ENCODE data around the gene TBC1D9B.
"Not testable (repeated sequence)": the region's sequence is repeated elsewhere in the genome, so short reads cannot be mapped to it uniquely, and the experiment has no call there.

Gene TBC1D9B

GRCh38 chr5:179883163-179883562 lies 24.5 kb downstream of the TBC1D9B start:
- DNase-seq, result no peak

DNA sequence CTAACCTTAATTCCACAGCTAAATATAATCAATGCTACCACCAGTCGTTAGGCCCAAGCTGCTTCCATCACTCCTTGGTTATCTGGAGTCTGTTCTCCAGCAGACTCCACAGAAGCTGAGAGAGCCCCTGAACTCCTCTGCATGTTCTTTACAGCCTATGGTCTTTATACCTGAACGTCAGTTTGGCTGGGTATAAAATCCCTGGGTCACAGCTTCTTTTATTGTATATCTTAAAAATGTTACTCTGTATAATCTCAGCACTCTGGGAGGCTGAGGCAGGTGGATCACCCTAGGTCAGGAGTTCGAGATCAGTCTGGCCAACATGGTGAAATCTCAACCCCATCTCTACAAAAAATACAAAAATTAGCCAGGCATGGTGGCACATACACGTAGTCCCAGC lies 25.4 kb downstream of the TBC1D9B start:
- no peak for DNase-seq

DNA sequence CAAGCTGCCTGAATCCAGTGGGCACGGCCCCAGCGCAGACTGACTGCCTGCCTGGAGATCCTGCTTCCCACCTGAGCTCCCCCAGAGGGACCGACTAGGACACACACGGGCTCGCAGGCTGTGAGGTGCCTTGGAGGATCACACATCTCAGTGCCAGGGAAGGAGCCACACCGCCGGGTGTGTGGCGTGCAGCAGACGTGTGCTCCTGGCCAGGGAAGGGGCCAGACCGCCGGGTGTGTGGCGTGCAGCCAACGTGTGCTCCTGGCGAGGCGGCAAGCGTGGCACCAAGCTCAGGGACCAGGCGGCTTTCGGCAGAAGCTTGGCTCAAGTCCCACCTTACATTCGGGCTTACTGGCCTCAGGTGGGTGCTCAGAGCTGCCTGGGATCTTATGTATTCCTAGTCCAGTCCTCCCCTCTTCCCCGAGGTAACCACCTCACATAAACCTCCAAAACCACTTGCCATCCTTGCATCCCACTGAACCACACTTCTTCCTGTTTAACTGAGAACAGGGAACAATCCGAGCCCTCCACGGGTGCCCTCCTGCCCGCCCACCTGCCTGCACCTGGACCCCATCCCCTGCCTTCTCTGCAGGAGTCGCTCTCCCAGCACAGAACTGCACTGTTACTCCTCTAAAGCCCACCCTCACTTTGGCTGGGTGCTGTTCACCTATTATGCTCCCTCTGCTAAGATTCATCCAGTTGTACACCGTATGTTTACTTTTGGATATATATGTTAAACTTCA lies 26.7 kb downstream of the TBC1D9B start:
- DNase-seq, result no peak

DNA sequence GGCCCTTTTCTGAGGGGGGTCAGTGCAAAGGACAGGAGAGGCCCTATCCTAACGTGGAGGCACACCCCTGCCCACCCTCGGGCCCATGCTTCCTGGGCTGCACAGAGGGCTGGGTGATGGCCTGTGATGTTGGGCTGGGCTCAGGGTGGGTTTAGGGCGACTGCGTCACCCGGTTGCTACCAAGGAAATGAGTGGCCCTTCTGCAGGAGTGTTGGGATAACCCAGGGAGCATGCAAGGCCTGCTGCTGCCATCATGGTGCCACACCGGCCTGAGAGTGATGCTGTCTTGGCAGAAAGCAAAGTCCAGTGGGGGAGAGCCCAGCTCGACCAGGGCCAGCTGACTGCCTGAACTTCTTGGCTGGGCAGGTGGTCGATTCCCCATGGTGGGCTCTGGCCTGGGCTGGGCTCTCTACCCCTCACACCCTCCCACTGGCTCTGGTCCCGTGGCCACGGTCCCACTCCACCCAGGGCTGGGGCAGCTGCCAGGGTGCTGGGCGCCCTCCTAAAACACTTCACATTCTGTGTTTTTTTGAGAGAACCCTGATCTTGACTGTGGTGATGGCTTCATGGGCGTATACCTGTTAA lies 27.5 kb downstream of the TBC1D9B start:
- no peak for DNase-seq

- no peak for DNase-seq
Observed at GRCh38 chr5:179879690-179880010, 28.0 kb downstream of the TBC1D9B start.

DNA sequence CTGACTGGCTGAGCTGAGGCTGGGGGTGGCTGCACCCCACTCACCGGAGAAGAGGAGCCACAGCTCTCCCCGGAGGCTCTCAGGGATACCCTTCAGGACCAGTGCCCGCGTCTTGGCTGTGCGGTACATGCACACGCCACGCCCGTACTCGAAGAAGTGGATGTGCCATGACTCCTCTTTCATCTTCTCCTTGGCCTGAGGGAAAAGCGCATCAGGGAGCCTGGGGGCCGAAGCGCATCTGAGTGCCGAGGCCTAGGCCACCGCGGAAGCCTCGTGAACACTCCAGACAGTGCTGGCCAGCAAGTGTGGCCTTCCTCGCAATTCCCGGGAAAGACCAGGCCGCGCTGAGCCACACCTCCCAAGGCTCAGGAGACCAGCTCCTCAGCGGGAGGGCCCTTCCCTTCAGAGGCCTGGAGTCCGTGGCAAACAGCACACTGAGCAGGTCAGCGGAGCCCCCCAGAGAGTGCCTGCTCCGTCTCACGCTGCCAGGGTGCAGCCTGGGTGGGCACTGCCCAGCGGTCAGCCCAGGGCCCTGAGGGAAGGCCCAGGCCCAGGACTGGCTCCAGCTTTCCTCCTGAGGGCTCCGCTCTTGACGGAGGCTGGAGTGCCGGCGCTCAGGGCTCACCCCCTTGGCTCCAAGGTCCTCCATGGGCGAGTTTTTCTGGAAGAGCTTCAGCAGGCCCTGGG lies 28.6 kb downstream of the TBC1D9B start:
- DNase-seq, result no peak

DNA sequence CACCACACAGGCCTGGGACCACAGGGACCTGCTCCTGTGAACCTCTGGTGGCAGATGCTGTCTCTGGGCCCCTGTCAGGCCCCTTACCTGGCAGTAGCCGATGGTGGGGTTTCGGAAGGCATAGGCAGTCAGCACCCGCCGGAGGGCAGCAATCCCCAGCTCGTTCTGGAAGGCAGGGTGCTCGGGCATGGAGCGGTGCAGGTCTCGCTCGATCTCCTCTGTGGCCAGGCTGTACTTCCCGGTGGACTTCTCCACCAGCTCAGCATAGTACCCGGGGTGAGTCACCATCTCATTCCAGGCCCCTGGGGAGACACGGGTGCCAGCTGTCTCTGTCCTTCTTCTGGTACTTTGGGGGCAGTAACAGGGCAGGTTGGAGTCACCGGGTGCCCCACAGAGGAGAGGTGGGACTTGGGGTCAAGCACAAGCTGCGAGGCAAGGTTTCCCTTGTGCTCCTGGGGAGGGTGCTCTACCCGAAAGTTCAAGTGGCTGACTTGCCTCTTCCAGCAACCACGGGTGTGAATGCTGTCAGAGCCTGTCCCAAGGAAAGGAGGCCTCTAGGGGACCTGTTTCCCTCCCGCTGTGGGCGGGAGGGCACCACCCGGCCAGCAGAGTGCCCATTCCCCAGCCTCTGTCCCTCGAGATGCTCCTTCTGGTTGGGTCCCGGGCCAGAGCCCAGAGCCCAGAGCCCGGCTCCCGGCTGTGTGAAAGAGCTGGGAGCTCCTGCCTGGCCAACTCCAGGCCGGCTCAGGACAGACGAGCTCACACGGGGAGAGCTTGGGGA lies 29.3 kb downstream of the TBC1D9B start:
- no peak for DNase-seq

DNA sequence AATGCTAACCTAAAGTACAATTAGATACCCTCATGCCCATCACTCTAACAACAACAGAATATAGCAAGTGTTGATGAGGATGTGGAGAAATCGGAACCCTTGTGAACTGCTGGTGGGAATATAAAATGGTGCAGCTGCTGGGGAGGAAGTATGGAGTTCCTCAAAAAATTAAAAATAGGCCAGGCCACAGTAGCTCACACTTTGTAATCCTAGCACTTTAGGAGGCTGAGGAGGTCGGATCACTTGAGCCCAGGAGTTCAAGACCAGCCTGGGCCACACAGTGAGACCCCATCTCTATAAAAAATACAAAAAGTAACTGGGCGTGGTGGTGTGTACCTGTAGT lies 31.1 kb downstream of the TBC1D9B start:
- no peak for DNase-seq

- DNase-seq, result no peak
Observed at GRCh38 chr5:179875741-179876609, 31.7 kb downstream of the TBC1D9B start.

- no peak for DNase-seq
Observed at GRCh38 chr5:179874536-179875292, 33.0 kb downstream of the TBC1D9B start.

DNA sequence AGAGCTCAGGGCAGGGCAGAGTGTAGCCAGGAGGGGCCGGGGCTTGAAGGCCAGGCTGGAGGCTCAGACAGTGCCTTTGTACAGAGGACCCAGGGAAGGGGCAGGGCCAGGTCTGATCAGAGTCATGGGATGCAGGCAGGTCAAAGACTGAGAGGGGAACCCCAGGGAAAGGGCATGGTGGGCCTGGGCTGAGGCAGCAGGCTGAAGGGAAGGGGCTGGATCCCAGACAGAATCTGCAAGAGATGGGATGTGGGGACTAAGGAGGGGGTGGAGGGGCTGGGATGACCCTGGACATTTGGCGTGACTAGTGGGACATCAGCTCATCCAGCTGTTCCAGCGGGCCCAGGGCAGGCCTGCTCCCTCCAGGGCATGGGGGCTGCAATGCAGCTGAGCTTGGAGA lies 33.6 kb downstream of the TBC1D9B start:
- DNase-seq, result no peak

DNA sequence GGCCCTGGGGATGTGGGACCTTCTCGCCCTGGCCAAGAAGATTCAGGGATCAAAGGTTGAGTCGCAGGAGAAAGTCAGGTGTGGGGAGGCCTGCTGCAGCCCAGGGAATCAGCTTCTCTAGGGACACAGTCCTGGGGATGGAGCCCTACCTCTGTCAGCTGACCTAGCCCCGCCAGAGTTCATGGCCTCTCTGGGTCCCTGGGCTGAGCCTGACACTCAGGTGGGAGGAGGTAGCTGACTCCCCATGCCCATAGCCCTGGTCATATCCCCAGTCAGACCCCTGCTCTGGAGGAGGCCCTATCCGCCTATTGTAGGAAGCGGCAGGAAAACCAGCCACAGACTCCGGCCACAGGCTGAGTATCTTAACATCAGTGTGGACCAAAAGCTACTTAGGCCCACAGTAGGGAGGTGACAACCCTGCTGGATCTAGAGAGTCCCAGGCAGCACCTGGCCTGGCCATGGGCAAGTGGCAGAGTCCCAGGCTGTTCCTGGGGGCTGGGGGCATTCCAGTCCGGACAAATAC lies 34.0 kb downstream of the TBC1D9B start:
- no peak for DNase-seq

DNA sequence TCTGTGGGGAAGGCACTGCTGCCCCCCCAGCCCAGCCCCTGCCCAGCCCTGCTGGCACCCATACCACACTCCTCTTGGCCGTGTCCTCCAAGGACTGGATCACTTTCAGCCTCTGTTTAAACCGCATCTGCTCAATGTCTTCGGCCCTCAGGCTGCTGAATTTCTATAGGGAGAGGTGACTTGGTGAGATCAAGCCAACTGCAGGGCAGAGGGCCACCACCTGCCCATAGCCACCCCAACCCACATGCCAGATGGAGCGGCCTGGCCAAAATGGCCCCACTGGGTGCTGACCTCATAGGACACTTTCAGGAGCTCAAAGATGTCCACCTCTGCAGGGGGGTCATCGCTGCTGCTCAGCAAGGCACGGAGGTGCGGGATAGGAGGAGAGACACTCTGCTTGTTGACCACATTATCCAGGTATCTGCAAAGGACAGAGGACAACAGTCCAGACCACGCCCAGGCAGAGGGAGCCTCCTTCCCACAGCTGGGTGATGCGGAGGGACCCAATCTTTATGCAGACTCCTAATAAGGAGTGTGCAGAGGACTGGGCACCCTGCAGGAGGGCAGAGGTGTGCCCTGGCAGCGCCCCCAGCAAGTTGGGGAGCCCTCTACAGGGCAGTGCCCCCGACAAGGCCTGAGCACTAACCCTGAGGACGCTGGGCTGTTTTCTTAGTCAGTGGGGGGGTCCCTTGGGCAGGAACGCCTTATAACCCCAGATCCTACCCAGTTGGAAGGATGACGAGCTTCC lies 34.7 kb downstream of the TBC1D9B start:
- DNase-seq, result no peak

DNA sequence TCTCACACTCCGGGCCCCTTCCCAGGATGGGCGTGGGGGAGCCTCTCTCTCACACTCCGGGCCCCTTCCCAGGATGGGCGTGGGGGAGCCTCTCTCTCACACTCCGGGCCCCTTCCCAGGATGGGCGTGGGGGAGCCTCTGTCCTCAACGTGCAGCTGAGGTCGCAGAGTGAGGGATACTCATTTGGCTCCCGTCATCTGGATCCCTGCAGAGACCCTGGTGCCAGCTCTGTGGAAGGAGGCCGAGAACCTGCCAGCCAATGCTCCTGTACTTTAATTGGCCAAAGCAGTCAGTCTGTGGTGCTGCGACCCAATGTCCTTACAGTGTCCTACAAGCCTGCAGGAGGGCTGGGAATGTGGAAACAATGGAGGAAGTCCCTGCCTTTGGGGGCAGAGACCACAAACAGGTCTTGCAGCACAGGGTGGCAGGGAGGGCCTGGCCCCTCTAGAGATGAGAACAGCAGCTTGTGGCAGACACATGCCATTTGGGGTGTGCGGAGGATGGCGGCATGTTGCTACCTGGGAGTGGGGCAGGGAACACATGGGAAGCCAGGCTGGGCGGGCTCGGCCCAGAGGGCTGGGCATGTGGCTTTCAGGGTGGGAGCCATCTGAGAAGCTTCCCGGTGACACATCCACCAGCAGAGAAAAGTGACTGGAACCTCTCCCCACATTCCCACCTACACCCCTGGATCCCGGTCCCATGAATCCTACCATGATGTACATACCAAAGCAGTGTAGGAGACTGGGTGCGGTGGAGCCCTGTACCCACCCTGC lies 35.5 kb downstream of the TBC1D9B start:
- no peak for DNase-seq

GRCh38 chr5:179871533-179871932 lies 36.2 kb downstream of the TBC1D9B start:
- not testable (repeated sequence) for DNase-seq

- DNase-seq, result no peak
Observed at GRCh38 chr5:179870952-179871351, 36.7 kb downstream of the TBC1D9B start.

DNA sequence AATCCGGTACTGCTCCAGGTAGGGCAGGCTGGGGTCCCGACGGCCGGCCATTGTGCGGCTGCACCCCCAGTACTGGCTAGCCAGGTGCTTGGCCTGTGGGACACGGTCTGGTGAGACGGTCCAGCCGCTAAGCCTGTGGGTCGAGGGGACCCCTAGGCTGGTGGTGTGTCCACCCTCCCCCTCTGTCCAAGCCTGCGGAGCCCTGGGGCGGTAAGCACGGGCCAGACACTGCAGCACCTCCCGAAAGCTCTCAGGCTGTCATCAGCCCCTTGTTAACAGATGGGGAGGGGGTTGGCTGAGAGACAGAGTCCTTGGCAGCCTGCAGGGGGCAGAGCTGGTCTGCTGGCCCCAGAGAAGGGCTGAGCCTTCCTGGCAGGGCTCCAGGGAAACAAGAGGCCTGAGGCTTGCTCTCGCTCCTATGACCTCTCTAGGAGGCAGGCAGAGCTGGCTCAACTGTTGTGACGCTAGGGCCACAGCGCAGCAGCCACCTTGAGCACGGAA lies 37.2 kb downstream of the TBC1D9B start:
- no peak for DNase-seq

DNA sequence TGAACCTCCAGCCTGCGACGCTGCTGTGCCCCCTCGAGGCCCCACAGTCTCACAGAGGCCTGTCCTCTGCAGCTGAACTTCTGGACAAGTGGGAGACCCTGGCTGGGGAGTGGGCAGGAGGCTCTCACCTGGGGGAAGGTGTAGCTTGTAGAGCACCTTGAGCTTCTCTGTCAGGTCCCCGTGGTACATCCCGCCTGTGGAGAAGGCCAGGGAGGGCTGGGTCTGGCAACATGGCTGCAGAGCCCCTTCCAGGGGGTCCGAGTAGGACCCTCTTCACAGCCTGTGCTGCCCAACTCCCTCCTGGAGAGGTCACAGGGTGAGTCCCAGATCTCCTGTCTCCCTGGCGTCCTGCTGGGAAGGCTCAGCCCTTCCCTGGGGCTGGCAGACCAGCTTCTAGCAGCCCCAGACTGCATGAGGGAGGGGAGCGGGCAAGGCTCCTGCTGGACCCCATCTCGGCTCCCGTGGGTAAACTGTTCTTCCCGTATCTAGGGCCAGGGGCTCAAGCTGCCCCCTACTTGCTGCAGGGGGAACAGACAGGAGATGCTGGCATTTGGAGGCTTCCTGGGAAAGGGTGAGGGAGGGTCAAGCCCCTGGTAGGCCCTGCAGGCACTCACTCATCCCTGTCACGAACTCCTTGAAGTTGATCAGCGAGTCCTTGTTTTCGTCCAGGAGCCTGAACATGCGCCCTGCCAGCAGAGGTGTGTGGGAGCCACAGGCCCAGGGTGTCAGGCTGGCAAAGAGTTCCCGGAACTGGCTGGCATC lies 37.9 kb downstream of the TBC1D9B start:
- DNase-seq, result no peak

- no peak for DNase-seq
Observed at GRCh38 chr5:179869101-179869500, 38.6 kb downstream of the TBC1D9B start.
